OCI-LY3 (cell line): ENCODE data around the gene PRRC2A.
"Not testable (repeated sequence)": the region's sequence is repeated elsewhere in the genome, so short reads cannot be mapped to it uniquely, and the experiment has no call there.

ENCODE experiments used
- EZH2phosphoT487 ChIP-seq: fragments of 200-600 bp; shearing (Covaris generic); IDR thresholded peaks from 2 replicates; pipeline ENCODE4 v1.6.1; 2018; ENCODE audit warnings: antibody characterized with exemption, mixed run types, low read depth
- TF ChIP-seq, protein P1 (sequence below): fragments of 200-600, 300-600 bp; sonication (generic); IDR thresholded peaks from 2 replicates; pipeline ENCODE4 v1.5.1; 2014; ENCODE audit warnings: antibody characterized with exemption, low read length, low read depth

DNA sequence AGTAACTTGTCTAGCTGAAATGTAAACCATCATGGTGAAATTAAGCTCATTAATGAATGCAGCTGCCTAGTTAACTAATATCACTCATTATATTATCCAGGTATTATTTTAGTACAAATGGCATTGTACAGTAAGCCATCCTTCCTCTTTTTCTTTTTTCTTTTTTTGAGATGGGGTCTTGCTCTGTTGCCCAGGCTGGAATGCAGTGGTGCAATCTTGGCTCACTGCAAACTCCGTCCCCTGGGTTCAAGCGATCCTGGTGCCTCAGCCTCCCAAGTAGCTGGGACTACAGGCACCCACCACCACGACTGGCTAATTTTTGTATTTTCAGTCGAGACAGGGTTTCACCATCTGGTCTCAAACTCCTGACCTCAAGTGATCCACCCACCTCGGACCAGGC, 29.8 kb upstream of the PRRC2A start:
- TF ChIP-seq, protein P1, sequence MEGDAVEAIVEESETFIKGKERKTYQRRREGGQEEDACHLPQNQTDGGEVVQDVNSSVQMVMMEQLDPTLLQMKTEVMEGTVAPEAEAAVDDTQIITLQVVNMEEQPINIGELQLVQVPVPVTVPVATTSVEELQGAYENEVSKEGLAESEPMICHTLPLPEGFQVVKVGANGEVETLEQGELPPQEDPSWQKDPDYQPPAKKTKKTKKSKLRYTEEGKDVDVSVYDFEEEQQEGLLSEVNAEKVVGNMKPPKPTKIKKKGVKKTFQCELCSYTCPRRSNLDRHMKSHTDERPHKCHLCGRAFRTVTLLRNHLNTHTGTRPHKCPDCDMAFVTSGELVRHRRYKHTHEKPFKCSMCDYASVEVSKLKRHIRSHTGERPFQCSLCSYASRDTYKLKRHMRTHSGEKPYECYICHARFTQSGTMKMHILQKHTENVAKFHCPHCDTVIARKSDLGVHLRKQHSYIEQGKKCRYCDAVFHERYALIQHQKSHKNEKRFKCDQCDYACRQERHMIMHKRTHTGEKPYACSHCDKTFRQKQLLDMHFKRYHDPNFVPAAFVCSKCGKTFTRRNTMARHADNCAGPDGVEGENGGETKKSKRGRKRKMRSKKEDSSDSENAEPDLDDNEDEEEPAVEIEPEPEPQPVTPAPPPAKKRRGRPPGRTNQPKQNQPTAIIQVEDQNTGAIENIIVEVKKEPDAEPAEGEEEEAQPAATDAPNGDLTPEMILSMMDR: not testable (repeated sequence)
- TF ChIP-seq EZH2phosphoT487: not testable (repeated sequence)
